NCI-H187 (cell line): Measurements from ENCODE around the gene TMEM144.
"Not testable (repeated sequence)": the region's sequence is repeated elsewhere in the genome, so short reads cannot be mapped to it uniquely, and the experiment has no call there.

Source experiments
- DNase-seq, 2 experiments: peaks; one replicate each; lab custom pipeline; 2025; lab: John Stamatoyannopoulos, UW

Gene TMEM144

DNA sequence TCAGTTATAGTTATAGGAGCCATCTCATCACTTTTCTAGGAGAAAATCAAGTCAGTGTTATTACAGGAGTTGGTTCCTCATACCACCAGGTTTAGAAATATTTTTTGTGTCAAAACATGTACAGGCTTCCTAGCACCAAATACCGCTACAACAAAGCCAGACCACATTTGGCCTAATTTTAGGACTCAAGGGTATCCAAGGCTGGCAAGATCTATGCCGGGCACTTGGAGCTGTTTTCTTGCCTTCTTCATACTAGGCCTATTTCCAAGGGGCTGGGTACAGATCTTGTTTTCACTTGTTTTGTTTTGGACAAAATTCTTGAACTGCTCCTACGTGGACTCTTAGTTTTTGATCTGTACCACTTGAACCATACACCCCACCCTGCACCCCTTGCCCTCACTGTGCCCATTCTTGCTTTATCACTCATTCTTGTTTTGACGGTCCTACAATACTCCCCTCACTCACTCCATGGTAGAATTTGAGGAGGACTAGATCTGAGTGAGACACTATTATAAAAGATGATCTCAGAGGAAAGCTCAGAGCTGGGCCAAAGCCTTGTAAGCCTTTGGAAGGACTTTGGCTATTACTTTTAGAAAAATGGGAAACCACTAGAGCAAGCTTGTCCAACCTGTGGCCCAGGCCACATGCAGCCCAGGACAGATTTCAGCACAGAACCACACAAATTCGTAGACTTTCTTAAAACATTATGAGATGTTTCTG lies 17.7 kb upstream of the TMEM144 start:
- no peak for DNase-seq

- DNase-seq: no peak
These were observed 17.0 kb upstream of the TMEM144 start for GRCh38 chr4:158193171-158193749.

DNA sequence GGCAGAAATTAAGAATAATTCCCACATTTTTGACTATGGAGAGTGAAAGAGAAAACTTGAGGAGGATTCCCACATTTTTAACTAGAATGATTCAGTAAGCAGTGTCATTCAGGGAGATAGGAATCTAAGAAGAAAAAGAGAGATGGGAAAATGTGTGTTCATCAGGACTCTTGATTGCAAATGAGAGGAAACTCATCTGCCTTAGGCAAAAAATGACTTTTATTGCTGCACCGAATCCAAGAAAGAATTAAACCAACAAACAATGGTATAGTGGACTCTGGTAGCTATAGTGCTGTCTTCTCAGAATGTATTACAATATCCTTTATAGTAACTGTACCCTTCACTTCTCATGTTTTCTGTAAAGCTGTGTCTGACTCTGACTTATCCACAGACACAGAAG lies 15.0 kb upstream of the TMEM144 start:
- DNase-seq: no peak

DNA sequence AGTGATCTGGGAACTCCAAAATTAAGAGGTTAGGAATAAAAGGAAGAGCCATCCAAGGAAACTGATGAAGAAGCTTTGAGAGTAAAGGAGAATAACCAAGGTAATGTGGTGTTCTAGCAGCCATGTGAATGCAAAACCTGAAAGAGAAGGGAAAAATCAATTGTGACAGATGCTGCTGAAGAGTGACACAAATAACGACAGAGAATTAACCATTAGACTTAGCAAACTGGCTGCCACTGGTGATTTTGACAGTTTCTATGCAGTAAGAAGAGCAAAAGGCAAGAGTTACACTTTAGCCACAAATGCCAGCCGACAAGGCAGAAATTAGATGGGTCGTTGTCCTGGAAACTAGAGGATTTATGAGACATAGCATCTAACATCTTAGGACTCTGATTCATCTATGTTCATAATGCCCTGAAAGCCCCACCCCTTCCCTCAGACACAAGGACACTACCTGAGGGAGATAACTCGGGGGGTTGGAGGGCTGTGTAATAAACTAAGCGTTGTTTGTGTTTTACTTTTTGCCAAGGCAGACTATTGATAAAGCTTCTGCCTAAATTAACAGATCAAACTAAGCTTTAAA lies 13.0 kb upstream of the TMEM144 start:
- no peak for DNase-seq

DNA sequence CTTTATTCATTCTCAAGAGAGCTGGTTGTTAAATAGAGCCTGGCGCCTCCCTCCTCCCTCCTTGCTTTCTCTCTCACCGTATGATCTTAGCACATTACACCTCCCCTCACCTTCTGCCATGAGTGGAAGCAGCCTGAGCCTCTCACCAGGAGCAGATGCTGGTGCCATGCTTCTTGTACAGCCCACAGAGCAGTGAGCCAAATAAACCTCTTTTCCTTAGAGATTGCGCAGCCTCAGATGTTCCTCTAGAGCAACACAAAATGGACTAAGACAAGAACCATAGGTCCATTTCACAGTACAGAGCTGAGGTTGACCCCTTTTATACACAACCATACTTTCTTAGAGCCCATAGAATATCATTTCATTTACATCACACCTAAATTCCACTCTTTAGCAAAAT lies 10.1 kb upstream of the TMEM144 start:
- no peak for DNase-seq

DNA sequence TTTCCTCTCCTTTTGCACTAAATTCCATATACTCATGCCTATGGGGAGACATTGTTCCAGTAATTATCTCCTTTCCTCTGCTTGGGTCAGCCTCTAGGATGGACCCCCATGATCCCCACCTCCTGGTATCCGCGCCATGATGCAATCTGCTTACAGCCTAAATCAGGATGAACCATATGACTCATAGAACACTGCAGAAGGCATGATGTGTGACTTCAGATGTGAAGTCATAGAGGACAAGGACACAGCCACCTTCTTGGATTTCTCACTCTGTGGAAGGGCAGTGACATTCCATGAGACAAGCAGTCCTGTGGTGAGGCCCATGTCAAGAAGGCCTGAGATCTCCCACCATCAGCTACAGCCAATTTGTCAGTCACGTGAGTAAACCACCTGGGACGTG lies 9.0 kb upstream of the TMEM144 start:
- DNase-seq: no peak

DNA sequence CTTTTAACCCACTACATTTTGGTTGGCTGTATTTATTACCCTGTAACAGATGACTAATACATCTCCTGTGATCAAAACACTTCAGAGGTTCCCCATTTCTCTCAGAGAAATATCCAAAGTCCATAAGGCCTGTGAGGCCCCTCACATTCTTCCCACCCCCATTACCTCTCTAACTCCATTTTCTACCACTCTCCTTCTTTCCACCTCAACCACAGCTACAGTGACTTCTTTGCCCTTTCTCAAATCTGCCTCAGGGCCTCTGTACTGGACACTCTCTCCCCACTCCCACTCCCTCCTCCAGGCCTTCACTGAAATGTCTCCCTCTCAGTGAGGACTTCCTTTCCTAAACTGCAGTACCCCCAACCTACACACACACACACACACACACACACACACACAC lies 8.4 kb upstream of the TMEM144 start:
- DNase-seq: no peak

DNA sequence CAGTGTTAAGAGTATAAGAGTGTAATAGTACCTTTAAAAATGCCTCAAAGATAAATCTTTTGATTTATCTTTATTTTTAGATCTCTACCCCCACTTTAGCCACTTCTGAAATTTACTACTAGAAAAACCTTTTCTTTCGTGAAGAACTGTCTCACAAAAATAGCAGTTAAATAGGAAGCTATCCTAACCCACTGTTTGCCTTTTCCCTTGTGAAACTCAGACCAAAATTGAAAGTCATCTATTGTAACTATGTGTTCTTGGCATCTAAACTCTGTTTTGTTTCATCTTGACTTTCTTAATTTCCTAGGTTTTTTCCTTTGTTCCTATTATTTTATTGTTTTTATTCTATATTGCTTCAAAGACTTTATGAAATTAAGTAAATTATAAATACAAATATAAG lies 7.8 kb upstream of the TMEM144 start:
- no peak for DNase-seq

DNA sequence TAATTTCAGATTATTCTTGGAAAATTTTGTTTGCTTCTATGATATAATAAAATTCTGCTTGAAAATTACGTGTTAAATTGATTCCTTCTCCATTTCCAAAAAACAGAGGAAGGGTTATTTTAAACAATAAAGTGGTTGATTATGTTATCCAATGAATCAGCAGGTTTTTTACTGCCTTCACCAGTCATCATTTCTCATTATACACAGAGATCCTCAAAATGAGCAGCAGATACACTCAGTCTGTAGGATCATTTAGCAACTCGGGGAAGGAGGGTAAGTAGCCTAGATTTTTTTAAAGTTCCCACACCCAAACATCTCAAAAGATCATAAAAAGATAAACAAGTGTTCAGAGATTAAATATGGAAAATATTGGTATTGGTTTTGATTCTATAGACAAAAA lies 6.8 kb upstream of the TMEM144 start:
- no peak for DNase-seq

GRCh38 chr4:158203929-158204328 lies 6.4 kb upstream of the TMEM144 start:
- no peak for DNase-seq

DNA sequence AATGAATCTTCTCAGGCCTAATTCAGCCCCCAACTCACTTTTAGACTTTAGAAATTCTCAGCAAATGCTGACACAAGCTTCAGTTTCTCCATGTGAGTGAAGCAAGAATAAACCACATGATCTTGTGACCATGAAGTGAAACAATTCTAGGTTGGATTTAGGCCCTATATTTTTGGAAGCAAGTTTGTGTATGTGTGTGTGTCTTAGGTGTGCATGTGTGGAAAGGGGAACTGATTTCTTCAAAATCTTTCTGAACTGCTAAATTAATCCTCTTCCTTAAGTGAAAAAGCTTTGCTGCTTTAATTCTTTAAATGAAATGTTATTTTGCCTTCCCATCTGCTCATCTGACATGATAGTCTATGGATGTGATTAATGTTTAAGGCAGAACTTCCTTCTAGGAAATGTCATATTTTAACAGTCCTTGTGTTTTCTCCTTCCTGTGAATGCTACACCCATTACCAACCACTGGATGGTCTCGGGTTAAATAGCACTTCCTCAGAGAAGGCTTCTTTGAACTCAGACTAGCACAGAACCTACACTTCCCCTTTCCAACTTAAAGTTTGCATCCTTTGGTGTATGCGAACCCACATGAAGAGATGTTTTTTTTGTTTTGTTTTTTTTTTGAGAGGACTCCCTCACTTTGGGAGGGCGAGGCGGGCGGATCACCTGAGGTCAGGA lies 1.2 kb upstream of the TMEM144 start:
- no peak for DNase-seq

DNA sequence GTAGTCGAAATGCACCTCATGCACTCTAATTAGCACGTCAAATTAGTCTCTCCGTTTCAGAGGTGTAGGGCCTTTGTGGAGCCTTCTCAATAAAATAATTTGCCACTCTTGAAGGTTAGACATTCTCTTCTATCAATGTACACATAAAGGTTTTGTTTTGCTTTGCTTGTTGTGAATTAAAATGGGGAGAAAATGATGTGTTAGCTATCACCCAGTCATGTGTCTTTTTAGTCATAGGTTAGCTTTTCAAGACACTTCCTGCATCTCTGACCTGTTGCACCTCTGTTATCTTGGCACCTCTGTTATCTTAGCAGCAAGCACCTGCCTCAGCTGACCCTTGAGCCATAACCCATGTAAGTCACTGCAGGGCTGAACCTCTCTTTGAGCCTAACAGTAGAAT lies 936 bp downstream of the TMEM144 start:
- no peak for DNase-seq

GRCh38 chr4:158213466-158213865 lies 3.2 kb downstream of the TMEM144 start:
- DNase-seq: no peak

- no peak for DNase-seq
These were observed 4.6 kb downstream of the TMEM144 start for GRCh38 chr4:158214856-158215255.

- no peak for DNase-seq
These were observed 7.5 kb downstream of the TMEM144 start for GRCh38 chr4:158217763-158218162.

DNA sequence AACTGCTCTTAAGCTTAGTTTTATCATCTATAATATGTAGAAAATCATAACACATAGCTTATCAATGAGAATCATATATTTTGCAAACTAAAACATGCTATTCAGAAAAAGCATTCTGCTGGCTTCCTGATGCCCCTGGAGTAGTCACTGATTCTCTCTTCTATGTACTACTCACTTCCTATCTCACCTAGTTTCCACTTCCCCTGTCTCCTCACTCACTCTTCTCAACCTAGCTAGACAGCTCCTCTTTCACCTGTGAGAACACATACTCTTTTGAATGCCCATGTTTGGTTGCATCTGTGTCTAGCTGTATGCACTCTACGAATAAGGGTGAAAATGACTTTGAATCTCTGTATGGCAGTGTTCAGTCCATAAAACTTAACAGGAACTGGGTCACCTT lies 9.3 kb downstream of the TMEM144 start:
- DNase-seq: no peak

DNA sequence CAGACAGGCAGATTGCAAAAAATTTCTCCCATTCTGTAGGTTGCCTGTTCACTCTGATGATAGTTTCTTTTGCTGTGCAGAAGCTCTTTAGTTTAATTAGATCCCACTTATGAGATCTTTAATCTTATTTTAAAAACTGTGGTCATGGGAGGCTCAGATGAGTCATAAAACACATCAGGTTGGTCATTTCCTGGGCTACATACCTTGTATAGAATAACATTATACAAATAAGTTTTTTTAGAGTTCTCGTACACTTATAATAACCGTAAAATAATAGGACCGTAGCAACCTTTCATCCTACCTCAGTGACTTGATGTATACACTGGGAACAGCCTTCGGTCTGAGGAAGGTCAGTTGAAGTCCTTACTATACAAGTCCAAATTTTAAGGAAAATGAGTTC lies 14.0 kb downstream of the TMEM144 start:
- not testable (repeated sequence) for DNase-seq

DNA sequence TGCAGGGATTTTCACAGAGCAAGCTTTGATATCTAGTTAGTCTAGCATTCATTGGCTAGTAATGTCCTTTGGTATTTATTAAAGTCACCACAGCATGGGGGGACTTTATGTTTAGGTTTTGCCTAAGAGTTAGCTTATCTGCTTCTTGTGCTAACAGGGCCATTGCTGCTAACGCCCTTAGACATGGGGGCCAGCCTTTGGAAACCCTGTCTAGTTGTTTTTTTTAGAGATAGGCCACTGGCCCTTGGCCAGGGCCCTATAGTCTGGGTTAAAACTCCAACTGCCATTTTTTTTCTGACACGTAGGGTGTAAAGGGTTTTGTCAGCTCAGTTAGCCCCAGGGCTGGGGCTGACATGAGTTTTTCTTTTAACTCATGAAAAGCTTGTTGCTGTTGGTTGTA lies 14.7 kb downstream of the TMEM144 start:
- not testable (repeated sequence) for DNase-seq

- not testable (repeated sequence) for DNase-seq
These were observed 17.6 kb downstream of the TMEM144 start for GRCh38 chr4:158227880-158228279.

DNA sequence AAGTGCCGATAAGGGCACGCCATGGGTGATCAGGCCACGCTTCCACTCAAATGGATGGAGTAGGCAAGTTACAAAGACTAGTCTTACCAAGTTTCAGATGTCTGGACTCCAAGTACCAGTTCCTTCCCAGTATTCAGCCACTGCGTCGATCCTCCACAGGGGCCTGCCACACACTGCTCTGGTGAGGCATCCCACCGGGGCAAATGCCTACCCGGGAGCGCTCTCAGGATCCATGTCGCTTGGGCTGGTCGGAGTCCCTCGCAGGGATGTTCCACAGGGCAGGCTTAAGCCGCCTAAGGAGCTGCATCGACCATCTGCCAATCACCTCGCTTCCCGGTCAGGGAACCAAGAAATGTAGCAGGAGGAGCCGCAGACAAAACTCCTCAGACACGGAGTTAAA lies 18.1 kb downstream of the TMEM144 start:
- DNase-seq: not testable (repeated sequence)

GRCh38 chr4:158229768-158230167 lies 19.5 kb downstream of the TMEM144 start:
- DNase-seq: no peak

- no peak for DNase-seq
These were observed 24.4 kb downstream of the TMEM144 start for GRCh38 chr4:158234671-158235070.
